Neural cell (in vitro differentiated cells): Measurements from ENCODE around the gene DGKG.

ENCODE experiments used
- CTCF ChIP-seq: fragments of 450-650 bp; IDR thresholded peaks from 2 replicates; pipeline ENCODE4 v1.5.1; 2014; ENCODE audit warnings: antibody characterized with exemption, mild to moderate bottlenecking, moderate library complexity; ENCODE audit not compliant: poor library complexity, severe bottlenecking
- EP300 ChIP-seq: fragments of 450-650 bp; conservative IDR thresholded peaks from 2 replicates; pipeline ENCODE4 v1.6.1; 2014; ENCODE audit warnings: antibody characterized with exemption, mild to moderate bottlenecking, moderate library complexity; ENCODE audit not compliant: poor library complexity, severe bottlenecking
- EZH2 ChIP-seq: fragments of 200-600, 300-800 bp; shearing (Covaris generic), sonication (generic); IDR thresholded peaks from 2 replicates; pipeline ENCODE4 v1.6.1; 2014; ENCODE audit warnings: antibody characterized with exemption, low read length, borderline replicate concordance, mild to moderate bottlenecking; ENCODE audit not compliant: insufficient read depth, poor library complexity, severe bottlenecking

DNA sequence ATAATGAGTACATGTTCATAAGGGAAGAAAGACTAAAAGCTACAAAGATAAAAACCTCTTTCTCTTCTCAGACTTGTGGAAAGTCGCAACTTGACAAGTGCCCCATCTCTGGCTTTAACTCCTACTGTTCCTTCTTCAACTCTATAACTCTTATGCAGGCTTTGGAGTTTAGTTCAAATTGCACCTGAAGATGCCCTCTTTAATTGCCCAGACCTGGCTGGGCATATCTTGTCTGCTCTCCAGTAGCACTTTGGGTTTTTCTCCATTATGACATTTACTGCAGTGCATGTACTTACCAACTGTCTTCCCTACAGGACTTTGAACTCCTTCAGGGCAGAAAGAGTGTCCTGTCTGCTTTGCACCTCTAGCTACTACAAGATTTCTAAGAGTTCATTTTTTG lies 32.4 kb downstream of the DGKG start:
- TF ChIP-seq EZH2 (no peak), CTCF (no peak), EP300 (no peak)
